ENCODE data around the gene ADAMTS17. TPM values are rescaled to one million over a fixed set of nuclear protein-coding genes. Genes with fewer than 3 reads are reported as not detected.

ADAMTS17 gene
- total and polyA plus RNA-seq, 9 of the 15 experiments (the other 6 are each of a cell fraction or from before 2014, with no cell fraction given) = 0.01 to 0.14 (median 0.07) TPM; not detected in 6

- DNase-seq (ENCODE audit: extremely low read depth in 1 of 4, low spot score in 3 of 4) (no peak), ATAC-seq (no peak), FAIRE-seq (no peak)
- no peak overlapping the region for H3K4me2 ChIP-seq (ENCODE audit: insufficient read depth, low read length)
- H3K36me3 ChIP-seq (ENCODE audit: control insufficient read depth, insufficient read depth, low read length) = no peaks in the 10 kb centered on the region
- no peak overlapping the region for H3K4me3 ChIP-seq
- H3K9ac ChIP-seq (ENCODE audit: insufficient read depth in 1 of 2, low read depth in 2 of 2, low read length in 2 of 2) = no peak overlapping the region
- POLR2A ChIA-PET = interaction anchor here (1.1 kb wide), 1 partner anchor 9 kb away, joined by 3 read pairs; no protein-coding TSS in a partner anchor
- intact Hi-C loops (cut with micrococcal nuclease) = no loop called here
- 0% methylated on average over 3 of the region's 3 CpGs for WGBS (ENCODE audit: insufficient coverage, low coverage, missing lambda C conversion rate)
- peaks cover 11 to 38% of the 10 kb centered on the region in 2 experiments for H3K27me3 ChIP-seq (ENCODE audit: control insufficient read depth in 2 of 2, insufficient read depth in 2 of 2, low read length in 2 of 2)
- in situ Hi-C loops (cut with MboI) = no loop called here
- H3K79me2 ChIP-seq (ENCODE audit: control insufficient read depth, insufficient read depth, low read length) = no peaks in the 10 kb centered on the region
- no peaks in the 10 kb centered on the region for H3K9me1 ChIP-seq (ENCODE audit: control insufficient read depth, insufficient read depth, low read length)
- TF ChIP-seq ZNF584 (CRISPR knock-in tag; IDR thresholded peaks at IDR 0.05; ENCODE audit: low read depth) (no peak), BDP1 (IDR thresholded peaks at IDR 0.05; ENCODE audit: insufficient read depth, insufficient read length) (no peak), PPARD (CRISPR knock-in tag; IDR thresholded peaks at IDR 0.05) (no peak), AFF4 (CRISPR knock-in tag; IDR thresholded peaks at IDR 0.05) (no peak), ARHGAP35 (IDR thresholded peaks at IDR 0.05; ENCODE audit: partially characterized antibody) (no peak), SAFB2 (IDR thresholded peaks at IDR 0.05; ENCODE audit: borderline replicate concordance, low read depth, low read length, severe bottlenecking) (no peak), ZNF3 (CRISPR knock-in tag; IDR thresholded peaks at IDR 0.05) (no peak), ZKSCAN1 (IDR thresholded peaks at IDR 0.05; ENCODE audit: low read depth, low read length) (no peak), ZFP30 (CRISPR knock-in tag; IDR thresholded peaks at IDR 0.05; ENCODE audit: borderline replicate concordance) (no peak), PHF20 (IDR thresholded peaks at IDR 0.05; ENCODE audit: partially characterized antibody) (no peak), SIN3B (IDR thresholded peaks at IDR 0.05; ENCODE audit: low read depth) (no peak), KDM1A (IDR thresholded peaks at IDR 0.05) (no peak), ZNF324 (CRISPR knock-in tag; IDR thresholded peaks at IDR 0.05) (no peak), PYGO2 (tag; IDR thresholded peaks at IDR 0.05) (no peak), ZNF263 (CRISPR knock-in tag; IDR thresholded peaks at IDR 0.05; ENCODE audit: borderline replicate concordance) (no peak), PRMT5 (CRISPR knock-in tag; IDR thresholded peaks at IDR 0.05) (no peak), ZNF12 (CRISPR knock-in tag; IDR thresholded peaks at IDR 0.05) (no peak), NCOA1 (IDR thresholded peaks at IDR 0.05; ENCODE audit: low read depth) (no peak), ASH1L (IDR thresholded peaks at IDR 0.05; ENCODE audit: borderline replicate concordance, low read depth, partially characterized antibody) (no peak)
- TF ChIP-seq, protein P1, sequence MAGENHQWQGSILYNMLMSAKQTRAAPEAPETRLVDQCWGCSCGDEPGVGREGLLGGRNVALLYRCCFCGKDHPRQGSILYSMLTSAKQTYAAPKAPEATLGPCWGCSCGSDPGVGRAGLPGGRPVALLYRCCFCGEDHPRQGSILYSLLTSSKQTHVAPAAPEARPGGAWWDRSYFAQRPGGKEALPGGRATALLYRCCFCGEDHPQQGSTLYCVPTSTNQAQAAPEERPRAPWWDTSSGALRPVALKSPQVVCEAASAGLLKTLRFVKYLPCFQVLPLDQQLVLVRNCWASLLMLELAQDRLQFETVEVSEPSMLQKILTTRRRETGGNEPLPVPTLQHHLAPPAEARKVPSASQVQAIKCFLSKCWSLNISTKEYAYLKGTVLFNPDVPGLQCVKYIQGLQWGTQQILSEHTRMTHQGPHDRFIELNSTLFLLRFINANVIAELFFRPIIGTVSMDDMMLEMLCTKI (IDR thresholded peaks at IDR 0.05; ENCODE audit: partially characterized antibody) = no peak
- CTCF ChIA-PET (ENCODE audit: low intra/inter-chr PET ratio) = no interaction called here
- H2AFZ ChIP-seq (ENCODE audit: low read depth, low read length) = no peak overlapping the region
- H4K20me1 ChIP-seq (replicated peaks; ENCODE audit: control insufficient read depth, insufficient read depth, low read length) = no peaks in the 10 kb centered on the region
- H3K4me1 ChIP-seq (replicated peaks in 1 of 2; ENCODE audit: control insufficient read depth in 2 of 2, insufficient read depth in 2 of 2, low read length in 2 of 2) = no peaks in the 10 kb centered on the region
- H3K27ac ChIP-seq (ENCODE audit: extremely low read depth, low read depth, low read length) = no peak overlapping the region
- H3K9me3 ChIP-seq (replicated peaks; ENCODE audit: control insufficient read depth, insufficient read depth, low read depth, low read length) = no peaks in the 10 kb centered on the region
- BruUV-seq (replicated peaks) = no TSS peak
Observed at GRCh38 chr15:100215843-100216169, 126.0 kb downstream of the ADAMTS17 start.
